HG03342 (cell line): ENCODE measurements around the gene PES1.

ENCODE experiments used
- ATAC-seq: cut with Tn5 transposase; IDR thresholded peaks from one replicate; pipeline ENCODE4 v1.9.1; 2021; ENCODE audit warnings: mild to moderate bottlenecking, moderate library complexity; ENCODE audit not compliant: unreplicated experiment

Gene PES1

GRCh38 chr22:30609260-30610185, 17.8 kb upstream of the PES1 start:
- ATAC-seq = no peak

- ATAC-seq = no peak
These were observed 16.2 kb upstream of the PES1 start for GRCh38 chr22:30607939-30608338.

- ATAC-seq = no peak
These were observed 15.7 kb upstream of the PES1 start for GRCh38 chr22:30607300-30607930.

GRCh38 chr22:30606455-30607299, 15.0 kb upstream of the PES1 start, which contains the start of gene TCN2:
TCN2 (plus strand) TSS chr22:30607174; CDS start chr22:30607332, 158 bp downstream.
- no peak for ATAC-seq

GRCh38 chr22:30605449-30606110, 13.9 kb upstream of the PES1 start:
- no peak for ATAC-seq

GRCh38 chr22:30604723-30605122, 13.0 kb upstream of the PES1 start:
- ATAC-seq = no peak

- no peak for ATAC-seq
These were observed 12.1 kb upstream of the PES1 start for GRCh38 chr22:30603801-30604200.

GRCh38 chr22:30602049-30602448, 10.3 kb upstream of the PES1 start:
- ATAC-seq = no peak

- ATAC-seq = no peak
These were observed 9.8 kb upstream of the PES1 start for GRCh38 chr22:30601464-30601863.

GRCh38 chr22:30600921-30601320, 9.2 kb upstream of the PES1 start:
- ATAC-seq = no peak

- ATAC-seq = no peak
These were observed 7.3 kb upstream of the PES1 start for GRCh38 chr22:30598986-30599385.

GRCh38 chr22:30596886-30597285, 5.2 kb upstream of the PES1 start:
- no peak for ATAC-seq

- no peak for ATAC-seq
These were observed 4.5 kb upstream of the PES1 start for GRCh38 chr22:30596199-30596598.

- peak; percentile 2 for ATAC-seq
These were observed 627 bp upstream of the PES1 start for GRCh38 chr22:30592360-30592713.

- no peak for ATAC-seq
These were observed 521 bp downstream of the PES1 start for GRCh38 chr22:30591191-30591587.

GRCh38 chr22:30586414-30586813, 5.3 kb downstream of the PES1 start:
- no peak for ATAC-seq

- ATAC-seq = no peak
These were observed 7.3 kb downstream of the PES1 start for GRCh38 chr22:30584441-30584840.

- ATAC-seq = no peak
These were observed 8.7 kb downstream of the PES1 start for GRCh38 chr22:30582788-30583545.

- no peak for ATAC-seq
These were observed 9.7 kb downstream of the PES1 start for GRCh38 chr22:30582051-30582450.

- no peak for ATAC-seq
These were observed 10.8 kb downstream of the PES1 start for GRCh38 chr22:30580896-30581295.
